CMK (cell line): ENCODE results near the gene KLK12.
"Not testable (repeated sequence)": the region's sequence is repeated elsewhere in the genome, so short reads cannot be mapped to it uniquely, and the experiment has no call there.

Experiments
- DNase-seq: peaks from one replicate; pipeline ENCODE4 v3.0.0-alpha.2; 2010; ENCODE audit warnings: low read depth

The KLK12 gene

GRCh38 chr19:51015691-51016267 is 19.0 kb downstream of the KLK12 start:
- no peak for DNase-seq

GRCh38 chr19:51014242-51014641 is 20.6 kb downstream of the KLK12 start:
- no peak for DNase-seq

- DNase-seq = no peak
These were observed 22.1 kb downstream of the KLK12 start for GRCh38 chr19:51012661-51013190.

GRCh38 chr19:51010066-51010795 is 24.6 kb downstream of the KLK12 start:
- no peak for DNase-seq

- no peak for DNase-seq
These were observed 25.5 kb downstream of the KLK12 start for GRCh38 chr19:51009061-51009891.

GRCh38 chr19:51007488-51007887 is 27.3 kb downstream of the KLK12 start:
- no peak for DNase-seq

GRCh38 chr19:51006406-51006805 is 28.4 kb downstream of the KLK12 start:
- DNase-seq = no peak

- DNase-seq = no peak
These were observed 29.6 kb downstream of the KLK12 start for GRCh38 chr19:51005248-51005647.

GRCh38 chr19:51003316-51003715 is 31.5 kb downstream of the KLK12 start:
- no peak for DNase-seq

GRCh38 chr19:51002542-51003311 is 32.1 kb downstream of the KLK12 start:
- peak; percentile 26 for DNase-seq

- no peak for DNase-seq
These were observed 32.7 kb downstream of the KLK12 start for GRCh38 chr19:51002089-51002532.

- no peak for DNase-seq
These were observed 33.3 kb downstream of the KLK12 start, which contains the start of gene KLK8 for GRCh38 chr19:51001515-51001914. Gene KLK8, minus strand, starts transcription at chr19:51001604. Its CDS starts 437 bp downstream, at chr19:51001167.

GRCh38 chr19:51000981-51001380 is 33.8 kb downstream of the KLK12 start:
- no peak for DNase-seq

- DNase-seq = no peak
These were observed 34.4 kb downstream of the KLK12 start for GRCh38 chr19:51000426-51000825.

- DNase-seq = no peak
These were observed 36.1 kb downstream of the KLK12 start for GRCh38 chr19:50998686-50999085.

GRCh38 chr19:50998061-50998460 is 36.7 kb downstream of the KLK12 start:
- no peak for DNase-seq

- peak; percentile 18 for DNase-seq
These were observed 40.7 kb downstream of the KLK12 start for GRCh38 chr19:50994129-50994528.

- DNase-seq = no peak
These were observed 42.2 kb downstream of the KLK12 start for GRCh38 chr19:50992666-50993035.

- not testable (repeated sequence) for DNase-seq
These were observed 50.4 kb downstream of the KLK12 start for GRCh38 chr19:50984416-50984815.

GRCh38 chr19:50983625-50984292 is 51.0 kb downstream of the KLK12 start, which contains the start of gene KLK7:
Gene KLK7, minus strand, starts transcription at chr19:50983917. Its CDS starts 1,518 bp downstream, at chr19:50982399.
- no peak for DNase-seq

GRCh38 chr19:50982186-50982585 is 52.6 kb downstream of the KLK12 start:
- DNase-seq = no peak
